ENCODE data around the gene DNAH6. TPM values are rescaled to one million over a fixed set of nuclear protein-coding genes. Genes with fewer than 3 reads are reported as not detected.

Gene DNAH6
- polyA plus RNA-seq, 3 donors, result 0.04 TPM; not detected in 2

DNA sequence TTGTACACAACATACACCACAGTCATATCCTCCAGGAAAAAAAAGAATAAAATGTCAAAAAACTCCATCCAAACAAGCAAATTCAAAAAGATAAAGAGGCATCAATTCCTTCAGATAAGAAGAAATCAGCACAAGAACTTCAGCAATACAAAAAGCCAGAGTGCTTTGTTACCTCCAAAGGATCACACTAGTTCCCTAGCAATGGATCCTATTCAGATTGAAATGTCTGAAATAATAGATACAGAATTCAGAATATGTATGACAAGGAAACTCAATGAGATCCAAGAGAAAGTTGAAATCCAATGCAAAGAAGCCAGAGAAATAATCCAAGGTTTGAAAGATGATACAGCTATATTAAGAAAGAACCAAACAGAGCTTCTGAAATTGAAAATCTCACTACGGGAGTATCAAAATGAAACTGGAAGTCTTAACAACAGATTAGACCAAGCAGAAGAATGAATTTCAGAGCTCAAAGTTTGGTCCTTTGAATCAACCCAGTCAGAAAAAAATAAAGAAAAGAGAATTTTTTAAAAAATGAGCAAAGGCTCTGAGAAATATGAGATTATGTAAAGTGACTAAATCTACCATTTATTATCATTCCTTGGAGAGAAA lies 284.0 kb downstream of the DNAH6 start:
- no peak overlapping the region for H3K4me3 Mint-ChIP-seq
- Histone ChIP-seq H3K27ac (ENCODE audit: low read depth in 1 of 2, low read length in 2 of 2) (no peak overlapping the region), H4K20me1 (ENCODE audit: insufficient read depth, low read length) (no peaks in the 10 kb centered on the region), H3K9ac (ENCODE audit: insufficient read depth, low read length, poor library complexity, severe bottlenecking) (no peak overlapping the region), H3K4me3 (replicated peaks in 1 of 3; ENCODE audit: low read depth in 2 of 3, low read length in 3 of 3) (no peak overlapping the region), H3K36me3 (replicated peaks in 1 of 2; ENCODE audit: control insufficient read depth in 1 of 2, insufficient read depth in 2 of 2, low read length in 2 of 2) (no peaks in the 10 kb centered on the region), H3K4me2 (replicated peaks; ENCODE audit: extremely low read depth, low read length, poor library complexity, severe bottlenecking) (no peak overlapping the region), H3K27me3 (ENCODE audit: control insufficient read depth in 2 of 2, insufficient read depth in 2 of 2, low read length in 2 of 2) (no peaks in the 10 kb centered on the region), H3K79me2 (ENCODE audit: insufficient read depth, low read length) (no peaks in the 10 kb centered on the region), H2AFZ (ENCODE audit: insufficient read depth, low read depth, low read length, poor library complexity, severe bottlenecking) (no peak overlapping the region), H3K9me3 (replicated peaks in 1 of 2; ENCODE audit: control insufficient read depth in 1 of 2, insufficient read depth in 1 of 2, low read length in 2 of 2) (peaks cover 0 to 4% of the 10 kb centered on the region in 2 donors), H3K4me1 (ENCODE audit: control insufficient read depth in 1 of 2, insufficient read depth in 2 of 2, low read length in 2 of 2) (no peaks in the 10 kb centered on the region)
- peaks cover 3 to 18% (median 9%) of the 10 kb centered on the region in 7 donors for H3K9me3 Mint-ChIP-seq
- peaks cover 0 to 2% (median 1%) of the 10 kb centered on the region in 3 donors for H3K27me3 Mint-ChIP-seq (ENCODE audit: low read depth in 3 of 3)
- H3K36me3 Mint-ChIP-seq, result no peaks in the 10 kb centered on the region
- no peak for DNase-seq
- intact Hi-C loops (cut with micrococcal nuclease), result no loop called here
- no peak overlapping the region for H3K27ac Mint-ChIP-seq
- peaks cover 2% of the 10 kb centered on the region for H3K4me1 Mint-ChIP-seq
- TF ChIP-seq, protein P1, sequence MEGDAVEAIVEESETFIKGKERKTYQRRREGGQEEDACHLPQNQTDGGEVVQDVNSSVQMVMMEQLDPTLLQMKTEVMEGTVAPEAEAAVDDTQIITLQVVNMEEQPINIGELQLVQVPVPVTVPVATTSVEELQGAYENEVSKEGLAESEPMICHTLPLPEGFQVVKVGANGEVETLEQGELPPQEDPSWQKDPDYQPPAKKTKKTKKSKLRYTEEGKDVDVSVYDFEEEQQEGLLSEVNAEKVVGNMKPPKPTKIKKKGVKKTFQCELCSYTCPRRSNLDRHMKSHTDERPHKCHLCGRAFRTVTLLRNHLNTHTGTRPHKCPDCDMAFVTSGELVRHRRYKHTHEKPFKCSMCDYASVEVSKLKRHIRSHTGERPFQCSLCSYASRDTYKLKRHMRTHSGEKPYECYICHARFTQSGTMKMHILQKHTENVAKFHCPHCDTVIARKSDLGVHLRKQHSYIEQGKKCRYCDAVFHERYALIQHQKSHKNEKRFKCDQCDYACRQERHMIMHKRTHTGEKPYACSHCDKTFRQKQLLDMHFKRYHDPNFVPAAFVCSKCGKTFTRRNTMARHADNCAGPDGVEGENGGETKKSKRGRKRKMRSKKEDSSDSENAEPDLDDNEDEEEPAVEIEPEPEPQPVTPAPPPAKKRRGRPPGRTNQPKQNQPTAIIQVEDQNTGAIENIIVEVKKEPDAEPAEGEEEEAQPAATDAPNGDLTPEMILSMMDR (IDR thresholded peaks at IDR 0.05), result no peak
- no CpG with 5 or more reads among the region's 1 CpG for WGBS (ENCODE audit: insufficient coverage)

DNA sequence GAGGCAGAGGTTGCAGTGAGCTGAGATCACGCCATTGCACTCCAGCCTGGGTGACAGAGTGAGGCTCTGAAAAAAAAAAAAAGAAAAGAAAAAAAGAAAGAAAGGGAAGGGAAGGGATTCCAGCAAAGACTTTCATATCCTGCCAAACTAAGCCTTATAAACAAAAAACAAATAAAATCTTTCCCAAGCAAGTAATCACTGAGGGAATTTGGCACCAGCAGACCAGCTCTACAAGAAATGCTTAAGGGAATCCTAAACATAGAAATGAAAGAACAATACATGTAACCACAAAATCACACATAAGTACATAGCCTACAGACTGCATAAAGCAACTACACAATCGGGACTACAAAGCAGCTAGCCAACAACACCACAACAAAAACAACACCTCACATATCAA lies 285.5 kb downstream of the DNAH6 start:
- no peaks in the 10 kb centered on the region for H3K79me2 ChIP-seq (ENCODE audit: insufficient read depth, low read length)
- H3K36me3 ChIP-seq (replicated peaks in 1 of 2; ENCODE audit: control insufficient read depth in 1 of 2, insufficient read depth in 2 of 2, low read length in 2 of 2), result no peaks in the 10 kb centered on the region
- Mint-ChIP-seq H3K4me1 (peaks cover 2% of the 10 kb centered on the region), H3K27ac (no peak overlapping the region), H3K36me3 (no peaks in the 10 kb centered on the region), H3K4me3 (no peak overlapping the region), H3K9me3 (peaks cover 3 to 18% (median 9%) of the 10 kb centered on the region in 7 donors), H3K27me3 (ENCODE audit: low read depth in 3 of 3) (peaks cover 0 to 2% (median 1%) of the 10 kb centered on the region in 3 donors)
- WGBS (ENCODE audit: insufficient coverage), result no CpG with 5 or more reads among the region's 2 CpGs
- H3K4me2 ChIP-seq (replicated peaks; ENCODE audit: extremely low read depth, low read length, poor library complexity, severe bottlenecking), result no peak overlapping the region
- no peak overlapping the region for H2AFZ ChIP-seq (ENCODE audit: insufficient read depth, low read depth, low read length, poor library complexity, severe bottlenecking)
- no peak for DNase-seq
- no peaks in the 10 kb centered on the region for H3K4me1 ChIP-seq (ENCODE audit: control insufficient read depth in 1 of 2, insufficient read depth in 2 of 2, low read length in 2 of 2)
- peaks cover 0 to 4% of the 10 kb centered on the region in 2 donors for H3K9me3 ChIP-seq (replicated peaks in 1 of 2; ENCODE audit: control insufficient read depth in 1 of 2, insufficient read depth in 1 of 2, low read length in 2 of 2)
- intact Hi-C loops (cut with micrococcal nuclease), result no loop called here
- TF ChIP-seq, protein P1 (IDR thresholded peaks at IDR 0.05), result no peak
- no peak overlapping the region for H3K9ac ChIP-seq (ENCODE audit: insufficient read depth, low read length, poor library complexity, severe bottlenecking)
- H3K27ac ChIP-seq (ENCODE audit: low read depth in 1 of 2, low read length in 2 of 2), result no peak overlapping the region
- H3K4me3 ChIP-seq (replicated peaks in 1 of 3; ENCODE audit: low read depth in 2 of 3, low read length in 3 of 3), result no peak overlapping the region
- no peaks in the 10 kb centered on the region for H3K27me3 ChIP-seq (ENCODE audit: control insufficient read depth in 2 of 2, insufficient read depth in 2 of 2, low read length in 2 of 2)
- no peaks in the 10 kb centered on the region for H4K20me1 ChIP-seq (ENCODE audit: insufficient read depth, low read length)
